A549 (cell line): ENCODE data around the gene SPPL3. TPM values are rescaled to one million over a fixed set of nuclear protein-coding genes. Genes with fewer than 3 reads are reported as not detected.

ENCODE experiments used
- ATAC-seq, 2 experiments: fragments of 200-7000 bp in 1 of 2; fragments of >200 bp in 1 of 2; cut with Nextera tagmentation in 1 of 2; cut with Tn5 transposase in 1 of 2; 3 replicates each; pipeline versions ENCODE4 v1.8.0 to v1.9.1; 2018 to 2020; ENCODE audit warnings: mild to moderate bottlenecking in 1 of 2, moderate library complexity in 1 of 2
- CTCF ChIA-PET: fragments of 300-600 bp; sonication (Branson Sonifier 250); formaldehyde crosslinking; extraction: SDS; loops from one replicate; lab custom pipeline; 2021; ENCODE audit warnings: antibody characterized with exemption, inconsistent platforms; lab: Yijun Ruan, JAX
- POLR2A ChIA-PET: fragments of 350-600 bp; formaldehyde crosslinking; extraction: SDS; loops from one replicate; lab custom pipeline; 2021; ENCODE audit warnings: antibody characterized with exemption, inconsistent platforms; lab: Yijun Ruan, JAX
- DNase-seq, 2 experiments: peaks; one replicate each; pipeline versions ENCODE4 v3.0.0 to v3.0.0-alpha.2; 2011 to 2016; ENCODE audit warnings: low read depth in 1 of 2, low spot score in 1 of 2
- FAIRE-seq: peaks from 2 replicates; lab custom pipeline; 2011; peaks lifted over from hg19 to GRCh38; lab: Jason Lieb, UNC
- H3K27ac ChIP-seq, 2 experiments: fragments of >200 bp; sonication (Bioruptor Twin); formaldehyde crosslinking; 3 replicates each; pipeline ENCODE4 v1.5.1; 2016 to 2017
- H3K4me1 ChIP-seq: fragments of >200 bp; sonication (Bioruptor Twin); formaldehyde crosslinking; 3 replicates; pipeline ENCODE4 v1.6.1; 2016
- H3K4me2 ChIP-seq: fragments of >200 bp; sonication (Bioruptor Twin); formaldehyde crosslinking; 3 replicates; pipeline ENCODE4 v1.6.1; 2016
- H3K4me3 ChIP-seq: fragments of >200 bp; sonication (Bioruptor Twin); formaldehyde crosslinking; 3 replicates; pipeline ENCODE4 v1.5.1; 2016
- H3K9me3 ChIP-seq: fragments of >200 bp; sonication (Bioruptor Twin); formaldehyde crosslinking; 3 replicates; pipeline ENCODE4 v1.6.1; 2016
- CBX8 ChIP-seq: fragments of 200-600 bp; sonication (generic); IDR thresholded peaks from 2 replicates; pipeline ENCODE4 v1.6.1; 2016
- CEBPB ChIP-seq, 2 experiments: fragments of >200 bp in 1 of 2; sonication (Bioruptor Twin) in 1 of 2; formaldehyde crosslinking in 1 of 2; IDR thresholded peaks; 2 replicates each; pipeline ENCODE4 v1.6.1; 2012 to 2016
- CHD2 ChIP-seq: fragments of 150-350 bp; IDR thresholded peaks from 2 replicates; pipeline ENCODE4 v1.6.1; 2014; ENCODE audit warnings: low read length; ENCODE audit not compliant: partially characterized antibody
- EP300 ChIP-seq, 2 experiments: fragments of >200 bp; sonication (Bioruptor Twin); formaldehyde crosslinking; IDR thresholded peaks; 2 replicates in 1 of 2; 3 replicates in 1 of 2; pipeline ENCODE4 v1.6.1; 2016 to 2017
- FOSB ChIP-seq: fragments of 250-450 bp; sonication (Bioruptor Pico); IDR thresholded peaks from 2 replicates; pipeline ENCODE4 v1.5.0; 2020; ENCODE audit warnings: mild to moderate bottlenecking, moderate library complexity
- HDAC2 ChIP-seq: fragments of 200-600 bp; sonication (generic); IDR thresholded peaks from 2 replicates; pipeline ENCODE4 v1.6.1; 2016
- HEYL ChIP-seq: fragments of 250-450 bp; sonication (Bioruptor Pico); IDR thresholded peaks from 2 replicates; pipeline ENCODE4 v1.8.0; 2021; ENCODE audit warnings: mild to moderate bottlenecking, moderate library complexity
- HOXB13 ChIP-seq: fragments of 250-450 bp; sonication (Bioruptor Pico); IDR thresholded peaks from 2 replicates; pipeline ENCODE4 v1.5.0; 2020; ENCODE audit warnings: low read depth, mild to moderate bottlenecking, moderate library complexity
- HOXB5 ChIP-seq: fragments of 250-450 bp; sonication (Bioruptor Pico); IDR thresholded peaks from 2 replicates; pipeline ENCODE4 v1.5.0; 2020; ENCODE audit warnings: mild to moderate bottlenecking, moderate library complexity
- JUNB ChIP-seq: fragments of >200 bp; sonication (Bioruptor Twin); formaldehyde crosslinking; IDR thresholded peaks from 2 replicates; pipeline ENCODE4 v1.6.1; 2016
- KDM1A ChIP-seq: fragments of 200-600 bp; sonication (generic); IDR thresholded peaks from 2 replicates; pipeline ENCODE4 v1.6.1; 2016; ENCODE audit warnings: low read depth, mild to moderate bottlenecking
- NFE2L2 ChIP-seq: fragments of 150-350 bp; conservative IDR thresholded peaks from 2 replicates; pipeline ENCODE4 v1.6.1; 2014; ENCODE audit warnings: low read length
- PHF8 ChIP-seq: fragments of 200-600 bp; sonication (generic); IDR thresholded peaks from 2 replicates; pipeline ENCODE4 v1.6.1; 2016; ENCODE audit warnings: low read depth, mild to moderate bottlenecking, antibody characterized with exemption, moderate library complexity, borderline replicate concordance
- POLR2A ChIP-seq: IDR thresholded peaks from 2 replicates; pipeline ENCODE4 v1.6.1; 2012; ENCODE audit warnings: mild to moderate bottlenecking, low read length
- POLR2AphosphoS2 ChIP-seq: conservative IDR thresholded peaks from 2 replicates; pipeline ENCODE4 v1.6.1; 2012; ENCODE audit warnings: low read length, improper control_type of control experiment, inconsistent platforms
- RARB ChIP-seq: fragments of 250-450 bp; sonication (Bioruptor Pico); IDR thresholded peaks from 2 replicates; pipeline ENCODE4 v1.8.0; 2021; ENCODE audit warnings: mild to moderate bottlenecking, moderate library complexity
- RCOR1 ChIP-seq: fragments of 150-350 bp; IDR thresholded peaks from 2 replicates; pipeline ENCODE4 v1.6.1; 2014; ENCODE audit warnings: antibody characterized with exemption, low read length, low read depth
- SMC3 ChIP-seq: fragments of >200 bp; sonication (Bioruptor Twin); formaldehyde crosslinking; IDR thresholded peaks from 3 replicates; pipeline ENCODE4 v1.6.1; 2018; ENCODE audit warnings: inconsistent platforms
- SREBF2 ChIP-seq: fragments of 450-650 bp; IDR thresholded peaks from 2 replicates; pipeline ENCODE4 v1.6.1; 2014; ENCODE audit warnings: mild to moderate bottlenecking, moderate library complexity
- TP53 ChIP-seq: fragments of 250-450 bp; sonication (Bioruptor Pico); IDR thresholded peaks from 2 replicates; pipeline ENCODE4 v1.5.0; 2021; ENCODE audit warnings: mild to moderate bottlenecking, moderate library complexity
- WGBS: methylation state at CpG from one replicate; pipeline ENCODE4 v1.1.6; 2017; ENCODE audit errors: missing lambda C conversion rate; 5-methylcytosine and 5-hydroxymethylcytosine counted together
- polyA plus RNA-seq, 4 experiments: library from polyadenylated mRNA; depleted of rRNA in 3 of 4; stranded (reverse); fragments of >200 nt; fragmentation: RNase III in 1 of 4; extraction: RNeasy Plus Mini Kit Qiagen cat#74134 plus additional on column Dnase treatment in 1 of 4; gene quantifications; 2 replicates in 3 of 4; 3 replicates in 1 of 4; pipeline ENCODE4 v1.2.3, GENCODE V29; 2011 to 2017
- TF ChIP-seq, protein P1 (sequence below): IDR thresholded peaks from 2 replicates; pipeline ENCODE4 v1.6.1; 2012
- TF ChIP-seq, protein P2 (sequence below): fragments of >200 bp; sonication (Bioruptor Twin); formaldehyde crosslinking; IDR thresholded peaks from 3 replicates; pipeline ENCODE4 v1.5.1; 2016
- TF ChIP-seq, protein P3 (sequence below): fragments of 150-350 bp; IDR thresholded peaks from 2 replicates; pipeline ENCODE4 v1.6.1; 2014; ENCODE audit warnings: low read depth, mild to moderate bottlenecking, low read length

SPPL3 gene
- polyA plus RNA-seq, 2 of the 4 experiments (the other 2 are of a cell fraction), result 25.0 to 26.6 TPM

DNA sequence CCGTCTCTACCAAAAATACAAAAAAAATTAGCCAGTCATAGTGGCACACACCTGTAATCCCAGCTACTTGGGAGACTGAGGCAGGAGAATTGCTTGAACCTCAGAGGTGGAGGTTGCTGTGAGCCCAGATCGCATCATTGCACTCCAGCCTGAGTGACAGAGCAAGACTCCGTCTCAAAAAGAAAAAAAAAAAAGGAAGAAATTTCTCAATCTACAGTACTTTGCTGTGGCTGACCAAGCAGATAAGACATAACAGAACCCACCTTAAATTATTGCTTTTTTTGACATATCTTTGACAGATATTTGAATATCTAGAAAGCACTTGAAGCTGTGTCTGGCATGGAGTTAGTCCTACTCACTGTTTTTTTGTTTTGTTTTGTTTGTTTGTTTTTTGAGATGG, 39.3 kb upstream of the SPPL3 start (continued):
- TF ChIP-seq JUNB (no peak), SMC3 (no peak), RCOR1 (no peak), SREBF2 (no peak)
- TF ChIP-seq, all 56 proteins: peak for 0

DNA sequence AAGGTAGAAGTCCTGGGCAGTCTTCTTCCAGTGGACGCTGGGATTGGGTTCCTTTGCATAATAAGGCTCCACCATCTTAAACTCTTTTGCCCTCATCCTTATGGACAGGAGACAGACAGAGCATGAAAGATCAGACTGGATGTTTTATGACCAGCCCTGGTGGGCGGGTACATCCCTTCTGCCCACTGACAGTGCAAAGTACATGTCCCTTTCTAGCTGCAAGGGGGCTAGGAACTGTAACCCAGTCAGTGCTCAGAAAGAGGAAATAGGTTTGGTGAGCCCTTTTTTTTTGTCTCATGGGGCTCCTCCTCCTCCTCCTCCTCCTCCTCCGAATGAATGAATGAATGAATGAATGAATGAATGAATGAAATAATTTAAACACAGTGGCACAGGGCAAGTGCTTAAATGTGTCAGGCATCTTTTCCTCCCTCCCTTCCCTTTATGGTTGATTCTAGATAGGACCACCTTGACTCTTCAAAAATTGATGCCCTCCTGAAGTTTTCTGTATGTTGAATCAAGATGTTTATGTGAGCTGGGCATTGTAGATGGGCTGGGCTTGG, 37.8 kb upstream of the SPPL3 start:
- DNase-seq (no peak), FAIRE-seq (no peak), ATAC-seq (0 out of 6 replicates have a peak, but pooled peaks of 1 of the 2 experiments have one; percentile 40)
- Histone ChIP-seq H3K4me2 (no peak overlapping the region), H3K9me3 (no peaks in the 10 kb centered on the region), H3K27ac (no peak overlapping the region), H3K4me1 (peaks cover 4% of the 10 kb centered on the region; the same call in 1 of the 3 replicates), H3K4me3 (no peak overlapping the region)
- no peak for TF ChIP-seq RARB (CRISPR knock-in tag)
- TF ChIP-seq POLR2A, result no peak
- ChIA-PET CTCF (interaction anchor here (1.2 to 1.5 kb wide), 4 partner anchors 11 to 359 kb away, joined by 3 to 8 read pairs (median 5); no protein-coding TSS in a partner anchor), POLR2A (no interaction called here)
- 54% methylated on average over 3 of the region's 3 CpGs for WGBS

DNA sequence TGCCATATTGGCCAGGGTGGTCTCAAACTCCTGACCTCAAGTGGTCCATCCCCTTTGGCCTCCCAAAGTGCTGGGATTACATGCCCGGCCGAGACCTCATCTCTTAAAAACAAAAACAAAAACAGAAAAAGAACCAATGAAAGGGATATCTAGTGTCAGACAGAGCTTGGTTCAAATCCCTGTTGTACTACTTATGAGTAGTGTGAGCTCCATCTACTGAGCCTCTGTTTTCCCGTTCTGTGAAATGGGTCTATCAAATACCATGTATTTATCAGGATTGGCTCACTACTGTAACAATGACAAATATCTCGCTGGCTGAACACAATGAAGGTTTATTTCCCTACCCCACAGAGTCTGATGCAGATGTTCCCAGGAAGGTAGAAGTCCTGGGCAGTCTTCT, 37.3 kb upstream of the SPPL3 start:
- TF ChIP-seq PHF8 (no peak), KDM1A (peak; percentile 65; the same call in 1 of the 2 replicates)
- Histone ChIP-seq H3K4me1 (peaks cover 4% of the 10 kb centered on the region; the same call in 1 of the 3 replicates), H3K4me3 (no peak overlapping the region), H3K4me2 (no peak overlapping the region), H3K9me3 (no peaks in the 10 kb centered on the region), H3K27ac (no peak overlapping the region)
- CTCF ChIA-PET, result interaction anchor here (1.2 to 1.5 kb wide), 4 partner anchors 12 to 359 kb away, joined by 3 to 8 read pairs (median 5); no protein-coding TSS in a partner anchor
- no peak for DNase-seq
- ATAC-seq, result no peak
- WGBS, result 88% methylated on average over 4 of the region's 4 CpGs
- POLR2A ChIA-PET, result no interaction called here
- FAIRE-seq, result no peak

DNA sequence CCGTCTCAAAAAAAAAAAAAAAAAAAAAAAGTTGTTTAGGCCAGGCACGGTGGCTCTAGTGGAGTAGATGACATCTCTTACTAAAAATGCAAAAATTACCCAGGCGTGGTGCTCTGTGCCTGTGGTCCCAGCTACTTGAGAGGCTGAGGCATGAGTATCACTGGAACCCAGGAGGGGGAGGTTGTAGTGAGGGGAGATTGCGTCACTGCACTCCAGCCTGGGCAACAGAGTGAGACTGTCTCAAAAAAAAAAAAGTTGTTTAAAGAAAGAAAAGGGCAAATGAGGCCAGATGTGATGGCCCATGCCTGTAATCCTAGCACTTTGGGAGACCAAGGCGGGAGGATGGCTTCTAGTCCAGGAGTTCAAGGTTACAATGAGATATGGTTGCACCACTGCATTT, 36.6 kb upstream of the SPPL3 start:
- WGBS, result 61% methylated on average over 5 of the region's 5 CpGs
- no peak overlapping the region for H3K4me2 ChIP-seq
- ChIA-PET CTCF (interaction anchor here (1.2 to 3.5 kb wide), 5 partner anchors 31 to 358 kb away, joined by 3 to 19 read pairs (median 6); no protein-coding TSS in a partner anchor), POLR2A (no interaction called here)
- H3K4me1 ChIP-seq, result peaks cover 4% of the 10 kb centered on the region; the same call in 1 of the 3 replicates
- FAIRE-seq, result no peak
- peak in 1 of 2 experiments; percentile 29 for DNase-seq
- H3K27ac ChIP-seq, result no peak overlapping the region
- H3K9me3 ChIP-seq, result no peaks in the 10 kb centered on the region
- TF ChIP-seq HOXB5, result no peak
- no peak for TF ChIP-seq TP53 (CRISPR knock-in tag)
- peak; percentile 12 to 53; a peak in 3 of 4 replicates for TF ChIP-seq CEBPB (IDR thresholded peaks at IDR 0.05)
- TF ChIP-seq, protein P1, sequence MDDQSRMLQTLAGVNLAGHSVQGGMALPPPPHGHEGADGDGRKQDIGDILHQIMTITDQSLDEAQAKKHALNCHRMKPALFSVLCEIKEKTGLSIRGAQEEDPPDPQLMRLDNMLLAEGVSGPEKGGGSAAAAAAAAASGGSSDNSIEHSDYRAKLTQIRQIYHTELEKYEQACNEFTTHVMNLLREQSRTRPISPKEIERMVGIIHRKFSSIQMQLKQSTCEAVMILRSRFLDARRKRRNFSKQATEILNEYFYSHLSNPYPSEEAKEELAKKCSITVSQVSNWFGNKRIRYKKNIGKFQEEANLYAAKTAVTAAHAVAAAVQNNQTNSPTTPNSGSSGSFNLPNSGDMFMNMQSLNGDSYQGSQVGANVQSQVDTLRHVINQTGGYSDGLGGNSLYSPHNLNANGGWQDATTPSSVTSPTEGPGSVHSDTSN, result no peak
- TF ChIP-seq CHD2, result no peak
- no peak overlapping the region for H3K4me3 ChIP-seq
- no peak for ATAC-seq

DNA sequence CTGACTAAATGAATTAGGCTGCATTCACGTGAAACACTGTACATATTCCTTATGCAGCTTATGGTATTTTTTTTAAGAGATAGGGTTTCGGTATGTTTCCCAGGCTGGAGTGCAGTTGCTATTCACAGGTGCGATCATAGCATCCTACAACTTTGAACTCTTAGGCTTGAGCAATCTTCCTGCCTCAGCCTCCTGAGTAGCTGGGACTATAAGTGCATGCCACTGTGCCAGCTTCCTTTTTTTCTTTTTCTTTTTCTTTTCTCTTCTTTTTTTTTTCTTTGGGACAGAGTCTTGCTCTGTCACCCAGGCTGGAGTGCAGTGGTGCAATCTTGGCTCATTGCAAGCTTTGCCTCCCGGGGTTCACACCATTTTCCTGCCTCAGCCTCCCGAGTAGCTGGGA, 35.8 kb upstream of the SPPL3 start:
- ChIA-PET CTCF (interaction anchor here (0.5 to 3.5 kb wide), 7 partner anchors 14 to 293 kb away, joined by 3 to 19 read pairs (median 4); no protein-coding TSS in a partner anchor), POLR2A (no interaction called here)
- TF ChIP-seq FOSB, result no peak
- DNase-seq, result no peak
- Histone ChIP-seq H3K4me2 (no peak overlapping the region), H3K27ac (no peak overlapping the region), H3K4me1 (peaks cover 4% of the 10 kb centered on the region; the same call in 1 of the 3 replicates), H3K4me3 (no peak overlapping the region), H3K9me3 (no peaks in the 10 kb centered on the region)
- 78% methylated on average over 5 of the region's 5 CpGs for WGBS
- no peak for FAIRE-seq
- no peak for ATAC-seq

DNA sequence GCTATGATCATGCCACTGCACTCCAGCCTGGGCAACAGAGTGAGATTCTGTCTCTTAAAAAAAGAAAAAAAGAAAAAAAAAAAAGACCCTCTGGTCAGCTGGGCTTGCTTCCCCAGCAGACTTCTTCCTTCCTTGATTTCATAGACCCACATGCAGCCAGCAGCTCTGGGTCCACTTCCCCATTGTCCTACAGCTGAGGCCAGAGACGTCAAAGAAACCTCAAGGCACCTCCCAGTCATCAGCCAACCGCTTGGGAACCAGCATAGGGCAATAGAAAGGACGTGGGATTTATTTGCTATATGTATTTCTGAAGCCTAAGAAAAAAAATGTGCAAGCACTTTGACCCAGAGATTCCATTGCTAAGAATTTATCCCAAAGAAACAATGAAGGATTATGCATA, 35.4 kb upstream of the SPPL3 start:
- Histone ChIP-seq H3K4me3 (no peak overlapping the region), H3K9me3 (no peaks in the 10 kb centered on the region), H3K4me2 (no peak overlapping the region), H3K4me1 (peaks cover 4% of the 10 kb centered on the region; the same call in 1 of the 3 replicates), H3K27ac (no peak overlapping the region)
- WGBS, result 36% methylated on average over 3 of the region's 3 CpGs
- CTCF ChIA-PET, result interaction anchor here (0.5 to 3.5 kb wide), 8 partner anchors 9 to 293 kb away, joined by 3 to 19 read pairs (median 4); no protein-coding TSS in a partner anchor
- FAIRE-seq, result no peak
- POLR2A ChIA-PET, result no interaction called here
- ATAC-seq, result no peak
- no peak for DNase-seq
- TF ChIP-seq, protein P2, sequence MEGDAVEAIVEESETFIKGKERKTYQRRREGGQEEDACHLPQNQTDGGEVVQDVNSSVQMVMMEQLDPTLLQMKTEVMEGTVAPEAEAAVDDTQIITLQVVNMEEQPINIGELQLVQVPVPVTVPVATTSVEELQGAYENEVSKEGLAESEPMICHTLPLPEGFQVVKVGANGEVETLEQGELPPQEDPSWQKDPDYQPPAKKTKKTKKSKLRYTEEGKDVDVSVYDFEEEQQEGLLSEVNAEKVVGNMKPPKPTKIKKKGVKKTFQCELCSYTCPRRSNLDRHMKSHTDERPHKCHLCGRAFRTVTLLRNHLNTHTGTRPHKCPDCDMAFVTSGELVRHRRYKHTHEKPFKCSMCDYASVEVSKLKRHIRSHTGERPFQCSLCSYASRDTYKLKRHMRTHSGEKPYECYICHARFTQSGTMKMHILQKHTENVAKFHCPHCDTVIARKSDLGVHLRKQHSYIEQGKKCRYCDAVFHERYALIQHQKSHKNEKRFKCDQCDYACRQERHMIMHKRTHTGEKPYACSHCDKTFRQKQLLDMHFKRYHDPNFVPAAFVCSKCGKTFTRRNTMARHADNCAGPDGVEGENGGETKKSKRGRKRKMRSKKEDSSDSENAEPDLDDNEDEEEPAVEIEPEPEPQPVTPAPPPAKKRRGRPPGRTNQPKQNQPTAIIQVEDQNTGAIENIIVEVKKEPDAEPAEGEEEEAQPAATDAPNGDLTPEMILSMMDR, result no peak
- TF ChIP-seq HDAC2 (no peak), CBX8 (no peak), SMC3 (no peak), POLR2AphosphoS2 (no peak), EP300 (IDR thresholded peaks at IDR 0.05) (no peak), HOXB13 (CRISPR knock-in tag) (no peak), HEYL (CRISPR knock-in tag) (no peak), NFE2L2 (no peak)
- TF ChIP-seq, protein P3, sequence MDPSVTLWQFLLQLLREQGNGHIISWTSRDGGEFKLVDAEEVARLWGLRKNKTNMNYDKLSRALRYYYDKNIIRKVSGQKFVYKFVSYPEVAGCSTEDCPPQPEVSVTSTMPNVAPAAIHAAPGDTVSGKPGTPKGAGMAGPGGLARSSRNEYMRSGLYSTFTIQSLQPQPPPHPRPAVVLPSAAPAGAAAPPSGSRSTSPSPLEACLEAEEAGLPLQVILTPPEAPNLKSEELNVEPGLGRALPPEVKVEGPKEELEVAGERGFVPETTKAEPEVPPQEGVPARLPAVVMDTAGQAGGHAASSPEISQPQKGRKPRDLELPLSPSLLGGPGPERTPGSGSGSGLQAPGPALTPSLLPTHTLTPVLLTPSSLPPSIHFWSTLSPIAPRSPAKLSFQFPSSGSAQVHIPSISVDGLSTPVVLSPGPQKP, result no peak
